Activated T-cell treated with anti-CD3 and anti-CD28 coated beads, Interleukin-2, amount 50 U/mL, for 24 hours (primary cell): ENCODE measurements around the gene ARID4A.
"Not testable (repeated sequence)": the region's sequence is repeated elsewhere in the genome, so short reads cannot be mapped to it uniquely, and the experiment has no call there.

Experiments used
- DNase-seq: peaks from one replicate; pipeline ENCODE4 v3.0.0-alpha.2; 2020
- H3K27ac Mint-ChIP-seq: 2 replicates; pipeline ENCODE4 v1.8.0; 2020; ENCODE audit warnings: mild to moderate bottlenecking, mixed read lengths
- H3K27me3 Mint-ChIP-seq: 2 replicates; pipeline ENCODE4 v1.8.0; 2020; ENCODE audit warnings: mixed read lengths
- H3K36me3 Mint-ChIP-seq: 2 replicates; pipeline ENCODE4 v1.8.0; 2020; ENCODE audit warnings: low read depth, mixed read lengths
- H3K4me1 Mint-ChIP-seq: 2 replicates; pipeline ENCODE4 v1.8.0; 2020; ENCODE audit warnings: low read depth, mixed read lengths
- H3K4me3 Mint-ChIP-seq: 2 replicates; pipeline ENCODE4 v1.8.0; 2020; ENCODE audit warnings: mild to moderate bottlenecking, moderate library complexity, mixed read lengths
- H3K9me3 Mint-ChIP-seq: 2 replicates; pipeline ENCODE4 v1.8.0; 2020; ENCODE audit warnings: mixed read lengths

The ARID4A gene

GRCh38 chr14:58307597-58308316, 9.4 kb downstream of the ARID4A start:
- H3K4me1 Mint-ChIP-seq = peaks cover 32% of the 10 kb centered on the region
- no peak overlapping the region for H3K4me3 Mint-ChIP-seq
- H3K27me3 Mint-ChIP-seq = no peaks in the 10 kb centered on the region
- H3K36me3 Mint-ChIP-seq = peaks cover 64% of the 10 kb centered on the region
- DNase-seq = no peak
- H3K9me3 Mint-ChIP-seq = no peaks in the 10 kb centered on the region
- peak overlapping the region; percentile 37 for H3K27ac Mint-ChIP-seq

GRCh38 chr14:58309086-58309485, 10.7 kb downstream of the ARID4A start:
- no peak for DNase-seq
- no peak overlapping the region for H3K4me3 Mint-ChIP-seq
- peak overlapping the region; percentile 45 for H3K27ac Mint-ChIP-seq
- H3K27me3 Mint-ChIP-seq = no peaks in the 10 kb centered on the region
- H3K4me1 Mint-ChIP-seq = peaks cover 26% of the 10 kb centered on the region
- no peaks in the 10 kb centered on the region for H3K9me3 Mint-ChIP-seq
- H3K36me3 Mint-ChIP-seq = peaks cover 61% of the 10 kb centered on the region

- peak overlapping the region; percentile 59 for H3K27ac Mint-ChIP-seq
- H3K4me3 Mint-ChIP-seq = no peak overlapping the region
- peaks cover 56% of the 10 kb centered on the region for H3K36me3 Mint-ChIP-seq
- peaks cover 13% of the 10 kb centered on the region for H3K4me1 Mint-ChIP-seq
- H3K9me3 Mint-ChIP-seq = no peaks in the 10 kb centered on the region
- no peak for DNase-seq
- no peaks in the 10 kb centered on the region for H3K27me3 Mint-ChIP-seq
These were observed 15.3 kb downstream of the ARID4A start for GRCh38 chr14:58313699-58314098.

- no peak for DNase-seq
- H3K4me3 Mint-ChIP-seq = no peak overlapping the region
- H3K27me3 Mint-ChIP-seq = no peaks in the 10 kb centered on the region
- peak overlapping the region; percentile 66 for H3K27ac Mint-ChIP-seq
- peaks cover 51% of the 10 kb centered on the region for H3K36me3 Mint-ChIP-seq
- H3K9me3 Mint-ChIP-seq = no peaks in the 10 kb centered on the region
- H3K4me1 Mint-ChIP-seq = peaks cover 6% of the 10 kb centered on the region
These were observed 17.3 kb downstream of the ARID4A start for GRCh38 chr14:58315606-58316005.

- H3K27ac Mint-ChIP-seq = no peak overlapping the region
- H3K36me3 Mint-ChIP-seq = peaks cover 61% of the 10 kb centered on the region
- no peaks in the 10 kb centered on the region for H3K27me3 Mint-ChIP-seq
These were observed 28.7 kb downstream of the ARID4A start for GRCh38 chr14:58327019-58327418.

GRCh38 chr14:58331111-58331510, 32.8 kb downstream of the ARID4A start:
- DNase-seq = peak; percentile 69
- Mint-ChIP-seq H3K27ac (peak overlapping the region; percentile 94), H3K9me3 (no peaks in the 10 kb centered on the region), H3K4me3 (peak overlapping the region; percentile 71), H3K27me3 (no peaks in the 10 kb centered on the region), H3K4me1 (peaks cover 22% of the 10 kb centered on the region), H3K36me3 (peaks cover 56% of the 10 kb centered on the region)

More at GRCh38 chr14:58327019-58327418, 28.7 kb downstream of the ARID4A start:
- DNase-seq = no peak
- Mint-ChIP-seq H3K4me1 (peaks cover 15% of the 10 kb centered on the region), H3K9me3 (no peaks in the 10 kb centered on the region), H3K4me3 (no peak overlapping the region)

GRCh38 chr14:58332561-58332960, 34.2 kb downstream of the ARID4A start:
- Mint-ChIP-seq H3K4me1 (peaks cover 22% of the 10 kb centered on the region), H3K9me3 (no peaks in the 10 kb centered on the region), H3K27me3 (no peaks in the 10 kb centered on the region), H3K36me3 (peaks cover 56% of the 10 kb centered on the region), H3K27ac (no peak overlapping the region), H3K4me3 (no peak overlapping the region)
- no peak for DNase-seq

GRCh38 chr14:58339666-58340065, 41.3 kb downstream of the ARID4A start:
- not testable (repeated sequence) for H3K4me3 Mint-ChIP-seq, H3K9me3 Mint-ChIP-seq, H3K4me1 Mint-ChIP-seq, H3K27me3 Mint-ChIP-seq, DNase-seq
- H3K36me3 Mint-ChIP-seq = peaks cover 59% of the 10 kb centered on the region
- H3K27ac Mint-ChIP-seq = peak overlapping the region; percentile 39

GRCh38 chr14:58341152-58341748, 42.9 kb downstream of the ARID4A start:
- DNase-seq = no peak
- Mint-ChIP-seq H3K27ac (peak overlapping the region; percentile 24), H3K27me3 (no peaks in the 10 kb centered on the region), H3K9me3 (no peaks in the 10 kb centered on the region), H3K36me3 (peaks cover 61% of the 10 kb centered on the region), H3K4me3 (no peak overlapping the region), H3K4me1 (peaks cover 8% of the 10 kb centered on the region)

- not testable (repeated sequence) for H3K4me3 Mint-ChIP-seq, DNase-seq, H3K27me3 Mint-ChIP-seq, H3K9me3 Mint-ChIP-seq, H3K4me1 Mint-ChIP-seq, H3K27ac Mint-ChIP-seq
- H3K36me3 Mint-ChIP-seq = peaks cover 66% of the 10 kb centered on the region
These were observed 45.2 kb downstream of the ARID4A start for GRCh38 chr14:58343535-58343934.

GRCh38 chr14:58353516-58354299, 55.4 kb downstream of the ARID4A start:
- no peak for DNase-seq
- H3K4me1 Mint-ChIP-seq = peaks cover 30% of the 10 kb centered on the region
- no peaks in the 10 kb centered on the region for H3K27me3 Mint-ChIP-seq
- no peaks in the 10 kb centered on the region for H3K9me3 Mint-ChIP-seq
- H3K36me3 Mint-ChIP-seq = peaks cover 65% of the 10 kb centered on the region
- H3K4me3 Mint-ChIP-seq = peak overlapping the region; percentile 56
- H3K27ac Mint-ChIP-seq = peak overlapping the region; percentile 76

GRCh38 chr14:58354808-58355207, 56.5 kb downstream of the ARID4A start:
- Mint-ChIP-seq H3K9me3 (no peaks in the 10 kb centered on the region), H3K4me3 (no peak overlapping the region), H3K4me1 (peaks cover 30% of the 10 kb centered on the region), H3K27me3 (no peaks in the 10 kb centered on the region), H3K36me3 (peaks cover 68% of the 10 kb centered on the region), H3K27ac (no peak overlapping the region)
- no peak for DNase-seq

- H3K27ac Mint-ChIP-seq = no peak overlapping the region
- no peaks in the 10 kb centered on the region for H3K9me3 Mint-ChIP-seq
- H3K4me1 Mint-ChIP-seq = peaks cover 30% of the 10 kb centered on the region
- peaks cover 70% of the 10 kb centered on the region for H3K36me3 Mint-ChIP-seq
- no peak for DNase-seq
- no peaks in the 10 kb centered on the region for H3K27me3 Mint-ChIP-seq
- H3K4me3 Mint-ChIP-seq = no peak overlapping the region
These were observed 57.9 kb downstream of the ARID4A start for GRCh38 chr14:58356268-58356667.

- not testable (repeated sequence) for H3K27me3 Mint-ChIP-seq, H3K27ac Mint-ChIP-seq
These were observed 63.9 kb downstream of the ARID4A start for GRCh38 chr14:58362272-58362671.

More at GRCh38 chr14:58362272-58362671, 63.9 kb downstream of the ARID4A start:
- not testable (repeated sequence) for H3K4me1 Mint-ChIP-seq, H3K9me3 Mint-ChIP-seq, DNase-seq, H3K4me3 Mint-ChIP-seq
- H3K36me3 Mint-ChIP-seq = peaks cover 70% of the 10 kb centered on the region
